Stomach (tissue), 9 donors: ENCODE results near the gene RNF5. TPM values are rescaled to one million over a fixed set of nuclear protein-coding genes. Genes with fewer than 3 reads are reported as not detected.

ENCODE experiments used
- DNase-seq, 2 donors: peaks; one replicate each; pipeline versions ENCODE4 v3.0.0 to v3.0.0-alpha.2; 2013 to 2019
- H3K27ac ChIP-seq, 5 donors: fragments of 200-600 bp in 4 of 5; sonication (generic) in 4 of 5; one replicate each; pipeline ENCODE4 v1.5.1; 2013 to 2019; ENCODE audit warnings: mild to moderate bottlenecking in 1 of 5, moderate library complexity in 1 of 5
- H3K27me3 ChIP-seq, 3 donors: fragments of 200-600 bp; sonication (generic); one replicate each; pipeline ENCODE4 v1.5.1; 2017 to 2019; ENCODE audit warnings: mixed run types in 1 of 3
- H3K36me3 ChIP-seq, 4 donors: fragments of 200-600 bp; sonication (generic); 1 replicate in 3 of 4; 2 replicates in 1 of 4; pipeline ENCODE4 v1.5.1; 2016 to 2019
- H3K4me1 ChIP-seq, 4 donors: fragments of 200-600 bp; sonication (generic); one replicate each; pipeline ENCODE4 v1.5.1; 2016 to 2019
- H3K4me3 ChIP-seq, 4 donors: fragments of 200-600 bp; sonication (generic) in 3 of 4; one replicate each; pipeline ENCODE4 v1.5.1; 2016 to 2019; ENCODE audit warnings: mild to moderate bottlenecking in 1 of 4
- H3K9me3 ChIP-seq, 4 donors: fragments of 200-600 bp; sonication (generic); one replicate each; pipeline ENCODE4 v1.5.1; 2016 to 2019
- CTCF ChIP-seq, 7 experiments: fragments of 450-650 bp in 4 of 7; fragments of 200-600 bp in 3 of 7; sonication (generic) in 3 of 7; IDR thresholded peaks; one replicate each; pipeline ENCODE4 v1.5.1; 2016 to 2019; ENCODE audit warnings: antibody characterized with exemption in 7 of 7, control low read depth in 2 of 7, mild to moderate bottlenecking in 1 of 7
- EP300 ChIP-seq: sonication (generic); formaldehyde crosslinking; IDR thresholded peaks from one replicate; pipeline ENCODE4 v1.6.1; 2017; ENCODE audit warnings: antibody characterized with exemption
- POLR2A ChIP-seq, 4 donors: fragments of 450-650 bp; IDR thresholded peaks; one replicate each; pipeline ENCODE4 v1.6.1; 2016; ENCODE audit warnings: antibody characterized with exemption in 4 of 4, control low read depth in 2 of 4, mild to moderate bottlenecking in 1 of 4, moderate library complexity in 1 of 4
- POLR2AphosphoS5 ChIP-seq, 3 donors: sonication (generic); formaldehyde crosslinking; IDR thresholded peaks; one replicate each; pipeline ENCODE4 v1.6.1; 2016; ENCODE audit warnings: antibody characterized with exemption in 3 of 3
- WGBS, 5 donors: extraction: QIAGEN DNeasy Blood & Tissue Kit in 3 of 5; methylation state at CpG; one replicate each; pipeline versions ENCODE4 v1.1.5 to v1.1.7; 2013 to 2018; 5-methylcytosine and 5-hydroxymethylcytosine counted together
- intact Hi-C: fragments of 100-400 bp; cut with DNase I; formaldehyde crosslinking; loops from one replicate; pipeline ENCODE4 v1.15.1; 2023; ENCODE audit warnings: low total_unique reads
- polyA plus RNA-seq, 3 donors: library from polyadenylated mRNA; stranded (reverse); fragments of 200-250 nt; gene quantifications; one replicate each; pipeline ENCODE4 v1.2.3, GENCODE V29; 2013
- total RNA-seq, 5 donors: library from RNA; depleted of rRNA; stranded (reverse); fragments of >200 nt; gene quantifications; one replicate each; pipeline versions ENCODE4 v1.1.0 to v1.2.3, GENCODE V29; 2014 to 2016
- donor health status: healthy with polysubstance abuse.
- donor health status: Bipolar disorder and iron deficiency.
- donor health status: healthy.

Gene RNF5
- total and polyA plus RNA-seq, 8 donors, result 22.6 to 107 (median 66.0) TPM

GRCh38 chr6:32194825-32195651 lies 16.8 kb downstream of the RNF5 start:
- intact Hi-C loops, result no loop called here
- Histone ChIP-seq H3K27me3 (no peaks in the 10 kb centered on the region), H3K27ac (peak overlapping the region; percentile 84 to 100 (median 99)), H3K9me3 (no peaks in the 10 kb centered on the region), H3K36me3 (no peaks in the 10 kb centered on the region), H3K4me1 (peaks cover 30 to 66% (median 53%) of the 10 kb centered on the region in 4 donors), H3K4me3 (peak overlapping the region; percentile 35 to 62 (median 41))
- TF ChIP-seq CTCF (IDR thresholded peaks at IDR 0.05) (peak in 3 of 7 experiments; percentile 13 to 61 (median 30)), POLR2A (IDR thresholded peaks at IDR 0.05) (peak in 2 of 4 donors; percentile 57 to 82), EP300 (no peak), POLR2AphosphoS5 (IDR thresholded peaks at IDR 0.05) (peak; percentile 47 to 83 (median 78))
- peak in 1 of 2 donors; percentile 83 for DNase-seq
- WGBS, 5 donors, result 15 to 21% (median 18%) methylated on average over 12 to 15 of the region's 15 CpGs

DNA sequence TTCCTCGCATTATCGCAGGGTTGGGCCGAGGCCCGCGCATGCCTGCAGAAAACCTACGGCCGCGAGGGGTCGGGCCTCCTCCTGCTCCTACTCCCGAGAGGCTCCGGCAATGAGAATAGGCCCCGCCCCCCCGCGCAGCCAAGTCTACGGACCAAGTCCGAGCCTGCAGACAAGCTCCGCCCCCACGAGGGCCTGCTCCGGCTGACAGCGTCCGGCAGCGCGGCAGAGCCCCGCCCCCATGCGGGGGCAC lies 17.4 kb downstream of the RNF5 start:
- Histone ChIP-seq H3K36me3 (no peaks in the 10 kb centered on the region), H3K4me3 (peak overlapping the region; percentile 52 to 83 (median 65)), H3K4me1 (peaks cover 30 to 63% (median 51%) of the 10 kb centered on the region in 4 donors), H3K27me3 (no peaks in the 10 kb centered on the region), H3K9me3 (no peaks in the 10 kb centered on the region), H3K27ac (peak overlapping the region; percentile 84 to 100 (median 99))
- intact Hi-C loops, result no loop called here
- TF ChIP-seq CTCF (IDR thresholded peaks at IDR 0.05) (peak in 4 of 7 experiments; percentile 48 to 73 (median 60)), POLR2A (IDR thresholded peaks at IDR 0.05) (no peak)
- 0 to 1% (median 0%) methylated on average over 15 to 25 of the region's 25 CpGs for WGBS, 5 donors
- peak; percentile 100 for DNase-seq

- 0 to 1% (median 0%) methylated on average over 33 to 58 of the region's 58 CpGs for WGBS, 5 donors
- DNase-seq, result peak; percentile 85 to 98
- Histone ChIP-seq H3K4me3 (peak overlapping the region; percentile 52 to 83 (median 65)), H3K4me1 (peaks cover 29 to 58% (median 46%) of the 10 kb centered on the region in 4 donors), H3K27ac (peak overlapping the region; percentile 98 to 100 (median 99)), H3K36me3 (no peaks in the 10 kb centered on the region), H3K27me3 (peaks cover 0 to 5% (median 0%) of the 10 kb centered on the region in 3 donors), H3K9me3 (no peaks in the 10 kb centered on the region)
- intact Hi-C loops, result no loop called here
- TF ChIP-seq EP300 (peak; percentile 57), POLR2A (IDR thresholded peaks at IDR 0.05) (peak in 2 of 4 donors; percentile 96 to 97), CTCF (IDR thresholded peaks at IDR 0.05) (no peak), POLR2AphosphoS5 (IDR thresholded peaks at IDR 0.05) (peak; percentile 97 to 99 (median 99))
These were observed 17.9 kb downstream of the RNF5 start for GRCh38 chr6:32195902-32196681.
